IMR-90 (cell line): ENCODE results near the gene SEL1L.
"Not testable (repeated sequence)": the region's sequence is repeated elsewhere in the genome, so short reads cannot be mapped to it uniquely, and the experiment has no call there.

ENCODE experiments used
- BHLHE40 ChIP-seq: fragments of 150-350 bp; IDR thresholded peaks from 2 replicates; pipeline ENCODE4 v1.6.1; 2016; ENCODE audit warnings: mild to moderate bottlenecking, low read depth, low read length
- FOS ChIP-seq: fragments of 150-350 bp; IDR thresholded peaks from 2 replicates; pipeline ENCODE4 v1.6.1; 2016; ENCODE audit warnings: low read depth, low read length
- MAFK ChIP-seq: IDR thresholded peaks from 2 replicates; pipeline ENCODE4 v1.6.1; 2012; ENCODE audit warnings: low read depth, low read length, improper control_type of control experiment
- MAZ ChIP-seq: IDR thresholded peaks from 2 replicates; pipeline ENCODE4 v1.6.1; 2012; ENCODE audit warnings: low read depth, mild to moderate bottlenecking, low read length, improper control_type of control experiment, moderate library complexity, borderline replicate concordance
- MXI1 ChIP-seq: IDR thresholded peaks from 2 replicates; pipeline ENCODE4 v1.6.1; 2012; ENCODE audit warnings: low read depth, mild to moderate bottlenecking, low read length, moderate library complexity, borderline replicate concordance
- POLR2A ChIP-seq: IDR thresholded peaks from 2 replicates; pipeline ENCODE4 v1.6.1; 2012; ENCODE audit warnings: mild to moderate bottlenecking, low read depth, low read length
- RAD21 ChIP-seq: IDR thresholded peaks from 2 replicates; pipeline ENCODE4 v1.6.1; 2012; ENCODE audit warnings: low read length, improper control_type of control experiment
- RCOR1 ChIP-seq: IDR thresholded peaks from 2 replicates; pipeline ENCODE4 v1.6.1; 2012; ENCODE audit warnings: mild to moderate bottlenecking, low read length, improper control_type of control experiment; ENCODE audit not compliant: insufficient replicate concordance
- TF ChIP-seq, protein P1 (sequence below): conservative IDR thresholded peaks from 2 replicates; pipeline ENCODE4 v1.5.1; 2012; ENCODE audit warnings: mild to moderate bottlenecking, low read depth, low read length, improper control_type of control experiment
- TF ChIP-seq, protein P2 (sequence below): fragments of 150-350 bp; IDR thresholded peaks from 2 replicates; pipeline ENCODE4 v1.6.1; 2016; ENCODE audit warnings: low read depth, mild to moderate bottlenecking, low read length, moderate library complexity, borderline replicate concordance

DNA sequence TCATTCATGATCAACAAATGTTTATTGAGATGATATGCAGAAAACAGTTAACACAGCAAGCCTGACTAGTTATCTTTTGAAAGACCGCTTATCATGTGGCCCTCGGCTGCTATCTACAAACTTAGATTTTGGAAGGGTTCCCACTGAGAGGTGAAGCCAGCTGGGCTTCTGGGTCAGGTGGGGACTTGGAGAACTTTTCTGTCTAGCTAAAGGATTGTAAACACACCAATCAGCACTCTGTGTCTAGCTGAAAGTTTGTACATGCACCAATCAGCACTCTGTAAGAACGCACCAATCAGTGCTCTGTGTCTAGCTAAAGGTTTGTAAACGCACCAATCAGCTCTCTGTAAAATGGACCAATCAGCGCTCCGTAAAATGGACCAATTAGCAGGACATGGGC lies 20.8 kb downstream of the SEL1L start:
- TF ChIP-seq, protein P1, sequence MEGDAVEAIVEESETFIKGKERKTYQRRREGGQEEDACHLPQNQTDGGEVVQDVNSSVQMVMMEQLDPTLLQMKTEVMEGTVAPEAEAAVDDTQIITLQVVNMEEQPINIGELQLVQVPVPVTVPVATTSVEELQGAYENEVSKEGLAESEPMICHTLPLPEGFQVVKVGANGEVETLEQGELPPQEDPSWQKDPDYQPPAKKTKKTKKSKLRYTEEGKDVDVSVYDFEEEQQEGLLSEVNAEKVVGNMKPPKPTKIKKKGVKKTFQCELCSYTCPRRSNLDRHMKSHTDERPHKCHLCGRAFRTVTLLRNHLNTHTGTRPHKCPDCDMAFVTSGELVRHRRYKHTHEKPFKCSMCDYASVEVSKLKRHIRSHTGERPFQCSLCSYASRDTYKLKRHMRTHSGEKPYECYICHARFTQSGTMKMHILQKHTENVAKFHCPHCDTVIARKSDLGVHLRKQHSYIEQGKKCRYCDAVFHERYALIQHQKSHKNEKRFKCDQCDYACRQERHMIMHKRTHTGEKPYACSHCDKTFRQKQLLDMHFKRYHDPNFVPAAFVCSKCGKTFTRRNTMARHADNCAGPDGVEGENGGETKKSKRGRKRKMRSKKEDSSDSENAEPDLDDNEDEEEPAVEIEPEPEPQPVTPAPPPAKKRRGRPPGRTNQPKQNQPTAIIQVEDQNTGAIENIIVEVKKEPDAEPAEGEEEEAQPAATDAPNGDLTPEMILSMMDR = not testable (repeated sequence)
- TF ChIP-seq MAFK, BHLHE40, POLR2A, RAD21, RCOR1, MXI1, FOS, MAZ: not testable (repeated sequence)
- TF ChIP-seq, protein P2, sequence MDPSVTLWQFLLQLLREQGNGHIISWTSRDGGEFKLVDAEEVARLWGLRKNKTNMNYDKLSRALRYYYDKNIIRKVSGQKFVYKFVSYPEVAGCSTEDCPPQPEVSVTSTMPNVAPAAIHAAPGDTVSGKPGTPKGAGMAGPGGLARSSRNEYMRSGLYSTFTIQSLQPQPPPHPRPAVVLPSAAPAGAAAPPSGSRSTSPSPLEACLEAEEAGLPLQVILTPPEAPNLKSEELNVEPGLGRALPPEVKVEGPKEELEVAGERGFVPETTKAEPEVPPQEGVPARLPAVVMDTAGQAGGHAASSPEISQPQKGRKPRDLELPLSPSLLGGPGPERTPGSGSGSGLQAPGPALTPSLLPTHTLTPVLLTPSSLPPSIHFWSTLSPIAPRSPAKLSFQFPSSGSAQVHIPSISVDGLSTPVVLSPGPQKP = not testable (repeated sequence)
